Effector CD4-positive, alpha-beta T cell (primary cell): Measurements from ENCODE around the gene TMCO4.

Experiments used
- DNase-seq: peaks from one replicate; pipeline ENCODE4 v3.0.0-alpha.2; 2020

The TMCO4 gene

DNA sequence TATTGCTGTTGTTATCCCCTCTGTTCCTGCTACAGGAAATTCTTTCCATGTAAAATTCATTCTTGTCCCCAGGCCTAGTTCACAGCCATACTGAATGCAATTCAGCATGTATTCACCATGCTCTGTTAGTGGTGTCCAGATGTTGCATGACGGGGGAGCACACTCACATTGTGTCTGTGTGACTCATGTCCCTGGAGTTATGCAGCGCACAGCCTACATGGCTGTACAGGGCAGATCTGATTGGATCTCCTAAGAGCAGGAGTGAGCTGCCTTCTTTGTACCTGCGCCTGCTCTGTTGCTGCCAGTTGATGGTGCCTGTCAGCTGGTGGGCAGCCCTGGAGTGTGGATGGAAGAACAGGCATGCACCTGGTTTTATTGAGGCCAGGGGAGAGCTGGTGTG, 117.5 kb downstream of the TMCO4 start:
- no peak for DNase-seq

DNA sequence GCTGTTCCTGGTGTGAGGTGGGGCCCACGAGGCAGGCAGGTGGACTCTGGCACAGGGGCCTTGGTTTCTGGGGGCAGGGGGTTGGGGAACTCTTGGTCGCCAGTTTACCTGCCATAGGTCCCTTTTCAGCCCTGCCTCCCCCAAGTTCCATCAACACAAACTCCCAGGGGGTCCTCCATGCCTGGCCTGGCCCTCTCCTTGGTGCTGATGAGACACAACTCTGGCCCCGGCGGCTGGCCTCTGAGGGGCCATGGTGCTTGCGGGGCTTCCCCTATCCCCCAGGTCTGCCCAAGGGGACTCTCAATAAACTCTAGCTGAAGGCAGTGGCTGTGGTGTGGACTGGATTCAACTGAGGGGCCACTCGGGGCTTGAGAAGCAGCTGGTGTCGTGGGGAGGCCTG, 119.1 kb downstream of the TMCO4 start:
- DNase-seq = no peak

DNA sequence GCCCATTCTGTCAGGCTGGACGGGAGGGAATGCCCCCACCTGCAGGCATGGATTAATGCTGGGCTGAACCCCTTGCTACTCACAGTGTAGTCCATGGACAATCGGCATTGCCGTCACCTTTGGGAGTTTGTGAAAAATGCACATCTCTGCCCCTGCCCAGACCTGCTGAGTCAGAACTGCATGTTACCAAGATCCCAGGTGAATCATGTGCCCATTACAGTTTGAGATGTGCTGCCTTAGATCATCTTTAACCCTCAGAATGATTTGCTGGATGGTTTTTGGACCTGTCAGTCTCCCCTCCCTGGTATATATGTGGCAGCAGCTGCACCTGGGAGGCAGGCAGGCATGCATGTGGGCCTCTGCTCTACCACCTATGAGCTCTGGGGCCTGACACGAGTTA, 120.0 kb downstream of the TMCO4 start:
- no peak for DNase-seq

DNA sequence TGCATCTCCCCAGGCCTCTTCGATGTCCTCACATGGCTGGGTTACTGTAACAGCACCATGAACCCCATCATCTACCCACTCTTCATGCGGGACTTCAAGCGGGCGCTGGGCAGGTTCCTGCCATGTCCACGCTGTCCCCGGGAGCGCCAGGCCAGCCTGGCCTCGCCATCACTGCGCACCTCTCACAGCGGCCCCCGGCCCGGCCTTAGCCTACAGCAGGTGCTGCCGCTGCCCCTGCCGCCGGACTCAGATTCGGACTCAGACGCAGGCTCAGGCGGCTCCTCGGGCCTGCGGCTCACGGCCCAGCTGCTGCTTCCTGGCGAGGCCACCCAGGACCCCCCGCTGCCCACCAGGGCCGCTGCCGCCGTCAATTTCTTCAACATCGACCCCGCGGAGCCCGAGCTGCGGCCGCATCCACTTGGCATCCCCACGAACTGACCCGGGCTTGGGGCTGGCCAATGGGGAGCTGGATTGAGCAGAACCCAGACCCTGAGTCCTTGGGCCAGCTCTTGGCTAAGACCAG, 120.7 kb downstream of the TMCO4 start:
- no peak for DNase-seq

DNA sequence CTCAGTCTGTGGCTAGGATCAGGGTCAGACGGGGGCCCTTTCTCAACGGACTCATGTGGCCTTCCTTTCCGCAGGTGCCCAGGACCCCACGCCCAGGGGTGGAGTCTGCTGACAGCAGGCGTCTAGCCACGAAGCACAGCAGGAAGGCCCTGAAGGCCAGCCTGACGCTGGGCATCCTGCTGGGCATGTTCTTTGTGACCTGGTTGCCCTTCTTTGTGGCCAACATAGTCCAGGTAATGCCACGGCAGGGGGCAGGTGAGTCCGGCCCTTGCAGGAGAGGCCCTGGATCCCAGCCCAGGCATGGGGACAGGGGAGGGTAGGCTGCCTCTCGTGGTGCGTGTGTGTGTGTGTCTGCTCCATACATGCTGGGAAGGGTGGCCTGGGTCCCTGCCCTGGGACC, 121.2 kb downstream of the TMCO4 start:
- no peak for DNase-seq

DNA sequence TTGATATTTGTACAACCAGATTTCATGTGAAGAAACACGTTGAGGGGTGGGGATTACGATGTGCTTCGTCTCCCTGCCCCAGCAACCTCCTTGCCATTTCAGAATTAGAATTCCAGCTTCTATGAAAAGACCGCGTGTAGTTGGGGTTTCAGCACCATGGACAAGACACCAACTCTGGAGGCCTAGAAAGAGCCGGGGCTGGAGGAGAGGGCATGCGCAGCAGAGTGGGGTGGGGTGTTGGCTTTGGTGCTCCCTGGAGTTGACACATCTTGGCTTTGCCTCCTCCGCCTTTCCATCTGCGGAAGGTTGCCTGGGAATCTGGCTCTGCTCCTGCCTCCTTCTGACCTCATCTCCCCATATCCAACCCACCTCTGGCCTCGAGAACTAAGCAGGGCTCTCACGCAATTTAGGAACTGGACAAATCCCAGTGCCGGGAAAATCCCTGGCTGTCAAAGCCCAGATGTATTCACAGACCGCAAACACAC, 123.2 kb downstream of the TMCO4 start:
- DNase-seq = no peak

- no peak for DNase-seq
These were observed 123.9 kb downstream of the TMCO4 start for GRCh38 chr1:19675797-19676196.

GRCh38 chr1:19672237-19672636, 127.5 kb downstream of the TMCO4 start:
- no peak for DNase-seq

DNA sequence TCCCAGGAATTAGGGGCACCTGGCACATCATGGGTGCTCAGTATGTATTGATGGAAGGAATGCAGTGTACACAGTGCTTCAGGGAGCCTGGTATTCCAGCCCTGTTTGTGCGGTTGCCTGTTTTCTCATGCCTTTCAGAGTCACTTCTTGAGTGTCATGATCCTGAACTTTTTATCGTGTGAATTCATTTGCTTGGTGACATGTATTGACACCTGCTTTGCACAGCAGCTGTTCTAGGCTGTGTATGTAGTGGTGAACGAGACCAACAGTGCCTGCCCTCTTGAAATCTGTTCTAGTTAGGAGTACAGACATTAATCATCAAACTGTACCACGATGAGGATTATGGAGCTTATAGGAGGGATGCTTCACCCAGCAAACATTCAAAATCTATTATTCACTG, 128.9 kb downstream of the TMCO4 start:
- no peak for DNase-seq

- DNase-seq = no peak
These were observed 130.8 kb downstream of the TMCO4 start for GRCh38 chr1:19668888-19669287.

- DNase-seq = no peak
These were observed 133.9 kb downstream of the TMCO4 start for GRCh38 chr1:19665496-19666465.

DNA sequence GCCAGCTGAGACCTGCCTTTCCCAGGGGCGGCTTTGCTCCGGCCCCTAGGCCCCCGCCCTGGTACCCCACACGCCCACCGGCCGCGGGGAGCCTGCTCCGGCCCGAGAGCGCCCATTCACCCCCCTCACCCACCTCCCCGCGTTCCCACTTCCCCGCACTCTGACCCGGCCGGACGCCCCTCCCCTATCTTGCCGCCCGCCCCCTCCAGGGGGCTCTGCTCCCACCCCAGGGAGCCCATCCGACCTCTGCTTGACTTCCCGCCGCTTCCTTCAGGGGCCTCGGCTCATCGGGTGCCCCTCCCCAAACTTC, 134.6 kb downstream of the TMCO4 start:
- no peak for DNase-seq

DNA sequence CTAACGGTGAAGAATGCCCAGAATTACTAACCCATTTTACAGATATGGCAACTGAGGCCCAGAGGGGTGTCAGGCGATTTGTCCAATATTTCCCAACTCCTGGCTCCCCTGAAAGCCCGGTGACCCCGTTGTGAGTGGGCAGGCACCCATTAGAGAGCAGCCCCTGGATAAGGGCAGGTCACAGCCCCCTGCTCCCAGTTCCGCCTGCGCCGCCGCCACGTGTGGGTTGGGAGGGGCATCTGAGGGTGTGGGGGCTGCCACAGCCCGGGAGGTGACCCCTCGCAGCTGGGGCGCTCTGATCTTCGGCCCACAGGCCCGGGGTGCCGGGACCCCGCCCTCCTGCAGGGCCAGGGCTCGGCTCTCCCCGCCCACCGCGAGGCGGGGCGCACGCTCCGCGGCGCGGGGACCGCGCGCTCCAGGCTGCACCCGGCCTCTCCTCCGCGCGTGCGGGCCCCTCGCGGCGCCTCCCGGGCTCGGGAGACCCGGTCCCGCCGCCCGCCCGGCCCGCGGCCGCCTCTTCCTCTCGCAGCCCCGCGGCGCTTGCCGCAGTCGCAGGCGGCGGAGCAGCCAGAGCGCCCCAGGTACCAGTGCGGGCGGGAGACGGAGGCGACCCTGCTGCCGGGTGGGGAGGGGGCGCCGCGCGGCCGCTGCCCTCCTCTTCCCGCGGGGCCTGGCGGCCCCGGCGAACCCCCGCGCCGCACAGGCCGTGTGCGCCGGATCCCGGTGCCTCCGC, 135.1 kb downstream of the TMCO4 start, which contains the start of gene HTR6:
Gene HTR6 (plus strand): TSS at position 423 of the 733 bp plus-strand sequence. CDS start 879 bp downstream, outside the sequence.
- peak; percentile 23 for DNase-seq

DNA sequence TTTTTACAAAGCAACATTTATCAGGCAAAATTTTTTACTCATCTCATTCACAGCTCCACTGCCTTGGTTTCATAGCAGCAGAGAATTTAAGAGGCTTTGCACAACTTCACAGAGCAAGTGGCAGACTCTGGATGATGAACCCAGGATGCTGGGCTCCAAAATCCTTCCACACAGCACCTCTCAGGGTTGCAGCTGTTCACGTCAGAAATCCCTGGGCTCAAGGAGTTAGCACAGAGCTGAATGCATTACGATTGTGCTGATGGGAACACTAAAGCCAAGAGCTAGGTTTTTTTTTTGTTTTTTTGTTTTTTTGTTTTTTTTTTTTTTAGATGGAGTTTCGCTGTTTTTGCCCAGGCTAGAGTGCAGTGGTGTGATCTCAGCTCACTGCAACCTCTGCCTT, 137.4 kb downstream of the TMCO4 start:
- DNase-seq = no peak

DNA sequence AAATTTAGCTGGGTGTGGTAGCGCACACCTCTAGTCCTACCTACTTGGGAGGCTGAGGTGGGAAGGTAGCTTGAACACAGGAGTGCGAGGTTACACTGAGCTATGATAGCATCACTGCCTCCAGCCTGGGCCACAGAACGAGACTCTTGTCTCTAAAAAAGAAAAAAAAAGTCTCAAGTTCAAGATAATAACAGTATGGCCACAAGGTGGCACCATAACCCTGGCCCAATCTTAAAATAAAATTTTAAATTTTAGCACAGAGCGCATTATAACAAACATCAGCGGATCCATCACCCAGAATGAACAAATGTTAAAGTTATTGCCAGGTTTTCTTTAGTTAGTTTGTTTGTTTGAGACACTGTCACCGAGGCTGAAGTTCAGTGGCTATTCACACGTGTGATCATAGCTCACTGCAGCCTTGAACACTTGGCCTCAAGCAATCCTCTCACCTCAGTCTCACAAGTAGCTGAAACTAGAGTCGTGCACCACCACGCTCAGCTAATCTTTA, 137.9 kb downstream of the TMCO4 start:
- peak; percentile 51 for DNase-seq

DNA sequence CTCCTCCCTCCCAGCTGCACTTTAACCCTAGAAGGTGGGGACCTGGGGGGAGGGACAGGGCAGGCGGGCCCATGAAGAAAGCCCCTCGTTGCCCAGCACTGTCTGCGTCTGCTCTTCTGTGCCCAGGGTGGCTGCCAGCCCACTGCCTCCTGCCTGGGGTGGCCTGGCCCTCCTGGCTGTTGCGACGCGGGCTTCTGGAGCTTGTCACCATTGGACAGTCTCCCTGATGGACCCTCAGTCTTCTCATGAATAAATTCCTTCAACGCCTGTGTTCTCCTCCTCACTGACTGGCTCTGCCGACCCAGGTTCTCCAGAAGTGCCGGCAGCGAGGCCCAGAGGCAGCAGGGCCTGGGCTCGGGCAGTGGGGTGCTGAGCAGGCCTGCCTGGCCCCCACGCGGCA, 141.5 kb downstream of the TMCO4 start:
- no peak for DNase-seq

DNA sequence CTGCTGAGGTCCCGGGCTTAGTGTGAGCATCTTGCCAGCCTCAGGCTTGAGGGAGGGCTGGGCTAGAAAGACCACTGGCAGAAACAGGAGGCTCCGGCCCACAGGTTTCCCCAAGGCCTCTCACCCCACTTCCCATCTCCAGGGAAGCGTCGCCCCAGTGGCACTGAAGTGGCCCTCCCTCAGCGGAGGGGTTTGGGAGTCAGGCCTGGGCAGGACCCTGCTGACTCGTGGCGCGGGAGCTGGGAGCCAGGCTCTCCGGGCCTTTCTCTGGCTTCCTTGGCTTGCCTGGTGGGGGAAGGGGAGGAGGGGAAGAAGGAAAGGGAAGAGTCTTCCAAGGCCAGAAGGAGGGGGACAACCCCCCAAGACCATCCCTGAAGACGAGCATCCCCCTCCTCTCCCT, 142.2 kb downstream of the TMCO4 start:
- no peak for DNase-seq

DNA sequence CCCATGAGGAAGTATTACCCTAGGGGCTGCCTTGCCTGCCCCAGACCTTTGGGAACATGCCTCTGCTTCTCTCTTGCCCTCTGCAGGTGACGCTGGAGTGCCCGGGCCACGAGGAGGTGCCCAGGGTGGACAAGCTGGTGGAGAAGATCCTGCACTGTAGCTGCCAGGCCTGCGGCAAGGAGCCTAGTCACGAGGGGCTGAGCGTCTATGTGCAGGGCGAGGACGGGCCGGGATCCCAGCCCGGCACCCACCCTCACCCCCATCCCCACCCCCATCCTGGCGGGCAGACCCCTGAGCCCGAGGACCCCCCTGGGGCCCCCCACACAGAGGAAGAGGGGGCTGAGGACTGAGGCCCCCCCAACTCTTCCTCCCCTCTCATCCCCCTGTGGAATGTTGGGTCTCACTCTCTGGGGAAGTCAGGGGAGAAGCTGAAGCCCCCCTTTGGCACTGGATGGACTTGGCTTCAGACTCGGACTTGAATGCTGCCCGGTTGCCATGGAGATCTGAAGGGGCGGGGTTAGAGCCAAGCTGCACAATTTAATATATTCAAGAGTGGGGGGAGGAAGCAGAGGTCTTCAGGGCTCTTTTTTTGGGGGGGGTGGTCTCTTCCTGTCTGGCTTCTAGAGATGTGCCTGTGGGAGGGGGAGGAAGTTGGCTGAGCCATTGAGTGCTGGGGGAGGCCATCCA, 142.8 kb downstream of the TMCO4 start:
- no peak for DNase-seq

DNA sequence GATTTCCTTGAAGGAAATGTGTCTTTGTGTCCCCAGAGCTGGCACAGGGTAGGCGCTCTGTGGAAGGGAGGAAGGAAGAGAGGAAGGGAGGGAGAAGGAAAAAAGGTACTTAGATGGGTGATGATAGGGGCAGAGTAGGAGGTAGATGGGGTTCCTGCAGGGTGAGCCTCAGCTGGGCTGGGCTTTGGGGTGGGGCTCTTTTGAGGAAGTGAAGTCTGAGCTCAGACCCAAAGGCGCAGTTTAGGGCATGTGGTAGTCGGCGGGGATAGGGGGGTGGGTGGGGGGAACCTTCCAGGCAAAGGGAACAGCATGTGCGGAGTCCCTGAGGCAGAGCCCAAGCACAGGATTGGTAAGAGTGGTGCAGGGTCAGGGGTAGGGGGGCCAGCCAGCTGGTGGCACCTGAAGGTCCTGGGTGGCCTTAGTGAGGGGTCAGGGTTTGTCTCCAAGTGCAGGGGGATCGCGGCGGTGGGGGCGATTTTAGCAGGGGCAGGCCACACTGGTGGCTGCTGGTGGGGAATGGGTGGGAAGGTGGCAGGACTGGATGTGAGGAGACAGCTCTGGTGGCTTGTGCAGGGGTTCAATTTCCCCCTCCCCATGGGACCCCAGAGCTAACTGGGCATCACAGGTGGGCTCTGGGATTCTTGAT, 143.5 kb downstream of the TMCO4 start:
- DNase-seq = no peak

DNA sequence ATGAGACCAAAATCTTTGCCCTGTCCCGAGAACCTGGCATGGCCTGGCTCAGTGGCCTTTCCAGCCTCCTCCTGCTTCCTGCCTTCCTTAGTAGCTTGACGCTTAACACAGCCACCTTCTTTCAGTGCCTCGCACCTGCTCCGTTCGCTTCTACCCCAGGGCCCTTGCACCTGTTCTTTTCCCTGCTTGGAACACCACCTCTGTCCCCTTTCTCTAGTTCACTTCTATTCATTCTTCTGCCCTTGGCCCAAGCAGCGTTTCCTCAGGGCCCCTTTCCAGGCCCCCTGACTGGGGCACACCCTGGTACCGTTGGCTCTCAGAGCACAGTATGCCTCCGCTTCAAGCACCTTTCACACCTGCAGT, 144.0 kb downstream of the TMCO4 start:
- DNase-seq = no peak

DNA sequence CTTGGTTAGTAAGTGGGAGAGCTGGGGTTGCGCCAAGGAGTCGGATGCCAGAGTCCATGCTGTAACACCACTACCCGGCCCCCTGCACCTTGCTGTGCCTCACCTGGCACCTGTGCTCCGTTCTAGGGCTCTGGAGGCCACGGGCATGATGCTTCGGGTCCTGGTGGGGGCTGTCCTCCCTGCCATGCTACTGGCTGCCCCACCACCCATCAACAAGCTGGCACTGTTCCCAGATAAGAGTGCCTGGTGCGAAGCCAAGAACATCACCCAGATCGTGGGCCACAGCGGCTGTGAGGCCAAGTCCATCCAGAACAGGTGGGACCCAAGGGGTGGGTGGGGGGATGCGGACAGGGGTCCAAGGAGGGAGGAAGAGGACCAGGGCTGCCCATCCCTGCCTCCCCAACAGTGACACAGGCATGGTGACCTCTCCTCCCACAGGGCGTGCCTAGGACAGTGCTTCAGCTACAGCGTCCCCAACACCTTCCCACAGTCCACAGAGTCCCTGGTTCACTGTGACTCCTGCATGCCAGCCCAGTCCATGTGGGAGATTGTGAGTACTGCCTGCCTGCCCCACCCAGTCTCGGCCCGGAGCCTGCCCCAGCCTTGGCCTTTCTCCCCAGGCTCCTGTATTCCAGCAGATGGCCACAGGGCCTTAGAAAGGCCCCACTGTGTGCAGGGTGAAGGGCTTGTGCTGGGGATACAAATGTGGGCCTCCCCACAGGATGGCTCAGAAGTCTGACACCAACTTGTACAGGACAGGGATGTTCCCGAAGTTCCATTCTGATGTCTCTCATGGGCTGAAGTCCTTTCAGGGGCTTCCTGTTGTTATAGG, 144.6 kb downstream of the TMCO4 start:
- DNase-seq = no peak

DNA sequence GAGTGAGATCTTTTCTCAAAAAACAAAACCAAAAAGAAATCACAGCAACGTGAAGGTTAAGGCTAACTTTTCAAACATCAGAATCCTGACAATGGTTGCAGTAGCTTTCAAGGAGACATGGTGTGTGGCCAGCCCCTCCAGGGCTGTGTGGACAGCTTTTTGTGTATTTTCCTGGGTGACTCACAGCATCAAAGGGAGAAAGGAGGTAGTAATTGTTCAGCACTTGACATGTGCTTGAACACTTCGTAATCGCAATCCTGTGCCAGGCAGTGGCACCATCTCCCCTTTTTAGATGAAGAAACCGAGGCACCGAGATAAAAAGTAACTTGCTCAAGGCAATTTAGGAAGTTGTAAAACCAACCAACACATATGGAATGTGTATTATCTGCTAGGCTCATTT, 145.3 kb downstream of the TMCO4 start:
- no peak for DNase-seq
